OCI-LY7 (cell line): ENCODE results near the gene BUB3. TPM values are rescaled to one million over a fixed set of nuclear protein-coding genes. Genes with fewer than 3 reads are reported as not detected.

Experiments
- BruUV-seq: library from RNA; stranded (reverse); fragments of 400-500 nt; replicated peaks from 2 replicates; lab custom pipeline; 2021; lab: Mats Ljungman, UMichigan
- CTCF ChIA-PET: fragments of 300-600 bp; sonication (Branson Sonifier 250); formaldehyde crosslinking; loops from one replicate; lab custom pipeline; 2022; ENCODE audit warnings: antibody characterized with exemption; ENCODE audit not compliant: unreplicated experiment; lab: Charles Lee
- POLR2A ChIA-PET: fragments of 300-600 bp; sonication (Branson Sonifier 250); formaldehyde crosslinking; loops from one replicate; lab custom pipeline; 2022; ENCODE audit warnings: antibody characterized with exemption; lab: Charles Lee
- DNase-seq: peaks from one replicate; pipeline ENCODE4 v3.0.0-alpha.2; 2015; ENCODE audit warnings: low spot score
- H2AFZ ChIP-seq: fragments of 200-600 bp; sonication (generic), shearing (Covaris generic); 2 replicates; pipeline ENCODE4 v1.6.1; 2014; ENCODE audit warnings: mild to moderate bottlenecking, antibody characterized with exemption, low read length, moderate library complexity
- H3K27ac ChIP-seq: fragments of 200-600 bp; sonication (generic); 2 replicates; pipeline ENCODE4 v1.5.1; 2014; ENCODE audit warnings: mixed run types, low read depth, mild to moderate bottlenecking, moderate library complexity, low read length, inconsistent platforms; ENCODE audit not compliant: poor library complexity, severe bottlenecking
- H3K36me3 ChIP-seq: fragments of 200-600 bp; sonication (generic); 2 replicates; pipeline ENCODE4 v1.6.1; 2014; ENCODE audit warnings: mild to moderate bottlenecking, antibody characterized with exemption, low read length, moderate library complexity, mixed read lengths; ENCODE audit not compliant: insufficient read depth
- H3K4me1 ChIP-seq: fragments of 200-600 bp; sonication (generic); 2 replicates; pipeline ENCODE4 v1.5.1; 2014; ENCODE audit warnings: mild to moderate bottlenecking, low read length; ENCODE audit not compliant: insufficient read depth, poor library complexity, severe bottlenecking
- H3K4me2 ChIP-seq: fragments of 200-600 bp; sonication (generic); 2 replicates; pipeline ENCODE4 v1.6.1; 2014; ENCODE audit warnings: mild to moderate bottlenecking, low read length
- H3K4me3 ChIP-seq: fragments of 200-600 bp; sonication (generic); 2 replicates; pipeline ENCODE4 v1.5.1; 2014; ENCODE audit warnings: mild to moderate bottlenecking, low read depth, low read length; ENCODE audit not compliant: poor library complexity, severe bottlenecking
- H3K79me2 ChIP-seq: fragments of 200-600 bp; sonication (generic); 2 replicates; pipeline ENCODE4 v1.6.1; 2016; ENCODE audit warnings: low read depth, mild to moderate bottlenecking, low read length, moderate library complexity, mixed read lengths; ENCODE audit not compliant: insufficient read depth
- H3K9me2 ChIP-seq: fragments of 200-600 bp; sonication (generic); 2 replicates; pipeline ENCODE4 v1.6.1; 2016; ENCODE audit warnings: mild to moderate bottlenecking, low read length, mixed read lengths; ENCODE audit not compliant: insufficient read depth
- H3K9me3 ChIP-seq: fragments of 200-600 bp; sonication (generic); 2 replicates; pipeline ENCODE4 v1.6.1; 2014; ENCODE audit warnings: mild to moderate bottlenecking, mixed run types, low read length, mixed read lengths
- H4K20me1 ChIP-seq: fragments of 200-600 bp; sonication (generic); 2 replicates; pipeline ENCODE4 v1.6.1; 2014; ENCODE audit warnings: mild to moderate bottlenecking, antibody characterized with exemption, low read length, moderate library complexity, mixed read lengths; ENCODE audit not compliant: insufficient read depth
- CTCF ChIP-seq: fragments of 200-600 bp; sonication (generic); conservative IDR thresholded peaks from 2 replicates; pipeline ENCODE4 v1.5.1; 2014; ENCODE audit warnings: mild to moderate bottlenecking, antibody characterized with exemption, low read length, moderate library complexity, mixed read lengths
- EZH2phosphoT487 ChIP-seq: fragments of 200-600 bp; sonication (generic); IDR thresholded peaks from 2 replicates; pipeline ENCODE4 v1.6.1; 2018; ENCODE audit warnings: low read depth, borderline replicate concordance, mild to moderate bottlenecking, mixed run types, antibody characterized with exemption, low read length, moderate library complexity, mixed read lengths
- intact Hi-C: fragments of 100-400 bp; cut with micrococcal nuclease; formaldehyde crosslinking; loops from one replicate; pipeline ENCODE4 v1.10.0; 2022; ENCODE audit not compliant: unreplicated experiment
- total RNA-seq, 2 experiments: library from RNA; depleted of rRNA in 1 of 2; stranded (reverse); fragments of >200 nt in 1 of 2; shearing (Covaris generic) in 1 of 2; gene quantifications; 2 replicates each; pipeline ENCODE4 v1.2.3, GENCODE V29; 2014 to 2022

Gene BUB3
- total RNA-seq, 2 experiments from 2014 or later, result 312 to 526 TPM

- H3K27ac ChIP-seq, result no peak overlapping the region
- no peaks in the 10 kb centered on the region for H4K20me1 ChIP-seq
- CTCF ChIA-PET, result no interaction called here
- H3K79me2 ChIP-seq, result no peaks in the 10 kb centered on the region
- POLR2A ChIA-PET, result no interaction called here
- no peak overlapping the region for H3K4me2 ChIP-seq
- H3K9me2 ChIP-seq, result no peaks in the 10 kb centered on the region
- H3K36me3 ChIP-seq, result no peaks in the 10 kb centered on the region
- no TSS peak for BruUV-seq
- DNase-seq, result no peak
- intact Hi-C loops, result loop anchor here (10.0 kb wide), 1 partner anchor 838 kb away; no protein-coding TSS in a partner anchor
- no peaks in the 10 kb centered on the region for H3K4me1 ChIP-seq
- no peaks in the 10 kb centered on the region for H3K9me3 ChIP-seq
- no peak overlapping the region for H2AFZ ChIP-seq
- H3K4me3 ChIP-seq, result no peak overlapping the region
- TF ChIP-seq CTCF, result no peak
- TF ChIP-seq EZH2phosphoT487, result no peak
Measured at GRCh38 chr10:123136221-123136805, 17.9 kb upstream of the BUB3 start.

GRCh38 chr10:123136806-123137642 lies 17.2 kb upstream of the BUB3 start:
- DNase-seq, result no peak
- Histone ChIP-seq H4K20me1 (no peaks in the 10 kb centered on the region), H3K9me2 (no peaks in the 10 kb centered on the region), H2AFZ (no peak overlapping the region), H3K4me2 (no peak overlapping the region), H3K4me3 (no peak overlapping the region), H3K9me3 (no peaks in the 10 kb centered on the region), H3K36me3 (no peaks in the 10 kb centered on the region), H3K79me2 (no peaks in the 10 kb centered on the region), H3K27ac (no peak overlapping the region), H3K4me1 (no peaks in the 10 kb centered on the region)
- POLR2A ChIA-PET, result no interaction called here
- no peak for TF ChIP-seq CTCF
- no peak for TF ChIP-seq EZH2phosphoT487
- no TSS peak for BruUV-seq
- intact Hi-C loops, result loop anchor here (10.0 kb wide), 1 partner anchor 838 kb away; no protein-coding TSS in a partner anchor
- CTCF ChIA-PET, result no interaction called here

- ChIA-PET CTCF (no interaction called here), POLR2A (no interaction called here)
- Histone ChIP-seq H3K9me3 (no peaks in the 10 kb centered on the region), H3K4me1 (no peaks in the 10 kb centered on the region), H3K79me2 (no peaks in the 10 kb centered on the region), H3K4me2 (no peak overlapping the region), H3K9me2 (no peaks in the 10 kb centered on the region), H3K36me3 (no peaks in the 10 kb centered on the region), H3K4me3 (no peak overlapping the region), H2AFZ (no peak overlapping the region), H4K20me1 (no peaks in the 10 kb centered on the region), H3K27ac (no peak overlapping the region)
- TF ChIP-seq CTCF, result no peak
- no peak for DNase-seq
- intact Hi-C loops, result loop anchor here (10.0 kb wide), 1 partner anchor 836 kb away; no protein-coding TSS in a partner anchor
- BruUV-seq, result no TSS peak
Measured at GRCh38 chr10:123139165-123139520, 15.1 kb upstream of the BUB3 start.
